ENCODE measurements around the gene BMPER. TPM values are rescaled to one million over a fixed set of nuclear protein-coding genes. Genes with fewer than 3 reads are reported as not detected.

Gene BMPER
- total RNA-seq, 1 experiment from 2014 or later = not detected

GRCh38 chr7:33986451-33986850 lies 81.1 kb downstream of the BMPER start:
- POLR2A ChIA-PET = no interaction called here
- H3K36me3 Mint-ChIP-seq (ENCODE audit: insufficient read depth, unreplicated experiment) = no peaks in the 10 kb centered on the region
- H3K4me3 Mint-ChIP-seq (ENCODE audit: unreplicated experiment) = no peak overlapping the region

DNA sequence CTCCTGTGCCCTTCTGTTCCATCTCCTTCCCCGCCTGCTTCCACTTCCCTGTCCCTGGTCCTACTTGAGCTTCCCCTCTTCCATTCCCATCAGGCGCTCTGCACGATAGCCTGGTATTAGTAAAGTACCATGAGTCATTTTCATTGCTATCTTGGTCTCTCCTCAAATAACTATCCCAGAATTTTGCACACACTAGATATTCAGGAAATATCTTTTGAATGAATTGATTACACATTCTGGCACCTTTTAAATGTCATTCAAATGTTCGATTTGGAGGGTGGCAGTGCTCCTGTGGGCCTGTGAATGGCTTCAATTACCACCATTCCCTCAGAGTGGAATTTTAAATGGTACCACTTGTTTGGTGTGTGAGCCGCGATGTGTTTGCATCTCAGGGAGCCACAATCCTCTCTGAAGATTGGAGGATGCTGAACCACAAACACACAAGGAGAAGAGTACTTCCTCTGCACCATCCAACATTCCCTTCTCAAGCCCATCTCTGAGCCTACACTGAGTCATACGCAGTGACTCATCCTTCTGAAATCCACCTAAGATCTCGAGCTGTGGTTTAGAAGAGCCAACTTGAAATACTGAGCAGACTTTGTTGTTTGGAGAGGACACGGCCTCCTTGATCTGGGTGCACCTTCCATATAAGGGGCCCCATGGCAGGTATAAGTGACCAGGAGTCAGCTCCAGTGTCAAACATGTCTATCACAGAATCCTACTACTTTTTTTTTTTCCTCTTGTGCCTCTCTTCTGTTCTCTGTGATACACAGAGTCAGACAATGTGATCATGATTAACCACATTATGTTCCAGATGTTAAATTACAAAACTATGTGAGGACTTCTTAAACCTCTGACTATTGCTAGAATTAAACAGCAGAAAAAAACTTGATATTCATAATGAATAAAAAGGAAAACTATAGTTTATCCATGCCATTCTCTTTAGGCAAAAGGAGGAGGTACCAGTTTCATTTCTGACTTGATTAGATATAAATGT lies 81.9 kb downstream of the BMPER start:
- Mint-ChIP-seq H3K4me3 (ENCODE audit: unreplicated experiment) (no peak overlapping the region), H3K9me3 (ENCODE audit: unreplicated experiment) (no peaks in the 10 kb centered on the region), H3K27ac (ENCODE audit: unreplicated experiment) (no peak overlapping the region), H3K27me3 (ENCODE audit: insufficient read depth, unreplicated experiment) (no peaks in the 10 kb centered on the region), H3K36me3 (ENCODE audit: insufficient read depth, unreplicated experiment) (no peaks in the 10 kb centered on the region), H3K4me1 (ENCODE audit: low read depth, unreplicated experiment) (peaks cover 8% of the 10 kb centered on the region)
- Histone ChIP-seq H3K4me1 (no peaks in the 10 kb centered on the region), H3K9me3 (no peaks in the 10 kb centered on the region), H3K36me3 (ENCODE audit: control insufficient read depth, insufficient read depth, low read length) (no peaks in the 10 kb centered on the region), H3K4me3 (ENCODE audit: low read depth, low read length) (no peak overlapping the region), H3K27me3 (replicated peaks; ENCODE audit: control insufficient read depth, insufficient read depth, low read length) (no peaks in the 10 kb centered on the region)
- no peak for TF ChIP-seq CTCF (IDR thresholded peaks at IDR 0.05; ENCODE audit: insufficient read depth in 1 of 2, low read depth in 1 of 2, low read length in 1 of 2, severe bottlenecking in 1 of 2, unreplicated experiment in 1 of 2)
- POLR2A ChIA-PET = no interaction called here
- CTCF ChIA-PET = no interaction called here
- DNase-seq = peak; percentile 10 to 59
- intact Hi-C loops (cut with micrococcal nuclease; ENCODE audit: unreplicated experiment) = no loop called here
- no TSS peak for BruUV-seq (replicated peaks)

More at GRCh38 chr7:33986451-33986850, 81.1 kb downstream of the BMPER start:
- H3K27ac Mint-ChIP-seq (ENCODE audit: unreplicated experiment) = no peak overlapping the region
- Histone ChIP-seq H3K9me3 (no peaks in the 10 kb centered on the region), H3K36me3 (ENCODE audit: control insufficient read depth, insufficient read depth, low read length) (no peaks in the 10 kb centered on the region), H3K4me3 (ENCODE audit: low read depth, low read length) (no peak overlapping the region), H3K27me3 (replicated peaks; ENCODE audit: control insufficient read depth, insufficient read depth, low read length) (no peaks in the 10 kb centered on the region), H3K4me1 (no peaks in the 10 kb centered on the region)
- H3K9me3 Mint-ChIP-seq (ENCODE audit: unreplicated experiment) = no peaks in the 10 kb centered on the region
- no peak for DNase-seq
- no peak for TF ChIP-seq CTCF (IDR thresholded peaks at IDR 0.05; ENCODE audit: insufficient read depth in 1 of 2, low read depth in 1 of 2, low read length in 1 of 2, severe bottlenecking in 1 of 2, unreplicated experiment in 1 of 2)
- H3K4me1 Mint-ChIP-seq (ENCODE audit: low read depth, unreplicated experiment) = peaks cover 8% of the 10 kb centered on the region
- CTCF ChIA-PET = no interaction called here
- BruUV-seq (replicated peaks) = no TSS peak
- H3K27me3 Mint-ChIP-seq (ENCODE audit: insufficient read depth, unreplicated experiment) = no peaks in the 10 kb centered on the region
- intact Hi-C loops (cut with micrococcal nuclease; ENCODE audit: unreplicated experiment) = no loop called here

DNA sequence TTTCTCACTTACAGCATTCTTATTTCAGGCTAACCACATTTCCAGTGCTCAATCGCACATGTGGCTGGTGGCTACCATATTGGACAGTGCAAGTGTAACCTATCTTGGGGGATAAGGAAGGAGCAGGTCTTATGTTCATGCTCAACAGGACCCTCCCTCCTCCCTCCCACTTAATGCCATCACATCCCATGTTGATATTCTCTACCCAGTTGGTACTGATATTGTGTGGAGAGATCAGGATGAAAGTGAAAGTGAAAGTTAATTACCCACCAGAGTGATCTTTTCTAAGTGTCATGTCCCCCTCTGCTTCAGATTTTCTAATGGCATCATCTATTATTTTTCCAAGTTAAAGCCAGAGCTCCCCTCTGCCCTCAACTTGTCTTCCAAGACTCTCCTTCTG lies 91.6 kb downstream of the BMPER start:
- no peak for DNase-seq
- CTCF ChIA-PET = no interaction called here
- intact Hi-C loops (cut with micrococcal nuclease; ENCODE audit: unreplicated experiment) = no loop called here

More for the DNA sequence above, 91.6 kb downstream of the BMPER start:
- TF ChIP-seq CTCF (IDR thresholded peaks at IDR 0.05; ENCODE audit: insufficient read depth in 1 of 2, low read depth in 1 of 2, low read length in 1 of 2, severe bottlenecking in 1 of 2, unreplicated experiment in 1 of 2) = no peak
- Mint-ChIP-seq H3K9me3 (ENCODE audit: unreplicated experiment) (peaks cover 16% of the 10 kb centered on the region), H3K27me3 (ENCODE audit: insufficient read depth, unreplicated experiment) (no peaks in the 10 kb centered on the region), H3K4me3 (ENCODE audit: unreplicated experiment) (no peak overlapping the region), H3K4me1 (ENCODE audit: low read depth, unreplicated experiment) (peaks cover 9% of the 10 kb centered on the region), H3K36me3 (ENCODE audit: insufficient read depth, unreplicated experiment) (no peaks in the 10 kb centered on the region), H3K27ac (ENCODE audit: unreplicated experiment) (no peak overlapping the region)
- Histone ChIP-seq H3K4me1 (no peaks in the 10 kb centered on the region; the same call in 1 of the 2 replicates), H3K4me3 (ENCODE audit: low read depth, low read length) (no peak overlapping the region), H3K27me3 (replicated peaks; ENCODE audit: control insufficient read depth, insufficient read depth, low read length) (no peaks in the 10 kb centered on the region), H3K9me3 (peaks cover 2% of the 10 kb centered on the region; the same call in 1 of the 2 replicates), H3K36me3 (ENCODE audit: control insufficient read depth, insufficient read depth, low read length) (no peaks in the 10 kb centered on the region)
- POLR2A ChIA-PET = no interaction called here
- BruUV-seq (replicated peaks) = no TSS peak
